Neural progenitor cell (in vitro differentiated cells): Measurements from ENCODE around the gene TMEM184A. TPM values are rescaled to one million over a fixed set of nuclear protein-coding genes. Genes with fewer than 3 reads are reported as not detected.

Experiments
- DNase-seq: peaks from one replicate; pipeline ENCODE4 v3.0.0-alpha.2; 2016; ENCODE audit warnings: low spot score
- H2AFZ ChIP-seq: fragments of 200-600 bp; sonication (generic); replicated peaks from 2 replicates; pipeline ENCODE4 v1.6.1; 2016; ENCODE audit warnings: antibody characterized with exemption
- H3F3A ChIP-seq: fragments of 200-600 bp; sonication (generic); 2 replicates; pipeline ENCODE4 v1.6.1; 2016; ENCODE audit warnings: antibody characterized with exemption, low read depth
- H3K27ac ChIP-seq: fragments of 200-600 bp; sonication (generic); 2 replicates; pipeline ENCODE4 v1.5.1; 2016; ENCODE audit warnings: mild to moderate bottlenecking
- H3K27me3 ChIP-seq: fragments of 200-600 bp; sonication (generic); 2 replicates; pipeline ENCODE4 v1.6.1; 2016; ENCODE audit warnings: mild to moderate bottlenecking, moderate library complexity
- H3K36me3 ChIP-seq: fragments of 200-600 bp; sonication (generic); 2 replicates; pipeline ENCODE4 v1.5.1; 2016
- H3K4me1 ChIP-seq: fragments of 200-600 bp; sonication (generic); 2 replicates; pipeline ENCODE4 v1.6.1; 2016; ENCODE audit warnings: mixed run types
- H3K4me2 ChIP-seq: fragments of 200-600 bp; sonication (generic); 2 replicates; pipeline ENCODE4 v1.6.1; 2016
- H3K4me3 ChIP-seq: fragments of 200-600 bp; sonication (generic); 2 replicates; pipeline ENCODE4 v1.5.1; 2016
- H3K79me2 ChIP-seq: fragments of 200-600 bp; sonication (generic); 2 replicates; pipeline ENCODE4 v1.6.1; 2016; ENCODE audit warnings: low read depth
- H3K9ac ChIP-seq: fragments of 200-600 bp; sonication (generic); 2 replicates; pipeline ENCODE4 v1.6.1; 2016
- H3K9me3 ChIP-seq: fragments of 200-600 bp; sonication (generic); 2 replicates; pipeline ENCODE4 v1.5.1; 2016; ENCODE audit warnings: low read depth
- H4K20me1 ChIP-seq: fragments of 200-600 bp; sonication (generic); 2 replicates; pipeline ENCODE4 v1.6.1; 2016; ENCODE audit warnings: low read depth
- H3K27ac Mint-ChIP-seq: 3 replicates; pipeline ENCODE4 v1.8.0; 2021; ENCODE audit warnings: mixed read lengths
- H3K27me3 Mint-ChIP-seq: 2 replicates; pipeline ENCODE4 v1.8.0; 2022; ENCODE audit warnings: low read depth, mild to moderate bottlenecking, inconsistent platforms, moderate library complexity, mixed read lengths; ENCODE audit not compliant: insufficient read depth
- H3K36me3 Mint-ChIP-seq: 3 replicates; pipeline ENCODE4 v1.8.0; 2021; ENCODE audit warnings: mixed read lengths
- H3K4me1 Mint-ChIP-seq: 3 replicates; pipeline ENCODE4 v1.8.0; 2021; ENCODE audit warnings: mixed read lengths
- H3K4me3 Mint-ChIP-seq: 3 replicates; pipeline ENCODE4 v1.8.0; 2021; ENCODE audit warnings: mild to moderate bottlenecking, moderate library complexity, mixed read lengths
- H3K9me3 Mint-ChIP-seq: 3 replicates; pipeline ENCODE4 v1.8.0; 2020; ENCODE audit warnings: mixed read lengths
- CTCF ChIP-seq: fragments of 200-600 bp; sonication (generic); IDR thresholded peaks from 2 replicates; pipeline ENCODE4 v1.5.1; 2017; ENCODE audit warnings: antibody characterized with exemption, mild to moderate bottlenecking
- EZH2 ChIP-seq: fragments of 200-600 bp; sonication (generic); IDR thresholded peaks from 2 replicates; pipeline ENCODE4 v1.6.1; 2017; ENCODE audit warnings: antibody characterized with exemption, mild to moderate bottlenecking, moderate library complexity
- EZH2phosphoT487 ChIP-seq: fragments of 200-600 bp; sonication (generic); IDR thresholded peaks from 2 replicates; pipeline ENCODE4 v1.6.1; 2017; ENCODE audit warnings: antibody characterized with exemption
- total RNA-seq: library from RNA; depleted of rRNA; stranded (reverse); fragments of >200 nt; gene quantifications from 2 replicates; pipeline ENCODE4 v1.2.3, GENCODE V29; 2015; ENCODE audit warnings: low replicate concordance

The TMEM184A gene
- total RNA-seq, 1 donor from 2014 or later, result 0.17 TPM

GRCh38 chr7:1595027-1595426 lies 39.0 kb upstream of the TMEM184A start:
- no peak overlapping the region for H3K4me3 ChIP-seq
- no peak overlapping the region for H3K27ac ChIP-seq
- H3K4me2 ChIP-seq, result no peak overlapping the region
- no peak overlapping the region for H3K9ac ChIP-seq
- H4K20me1 ChIP-seq, result no peaks in the 10 kb centered on the region
- Mint-ChIP-seq H3K27ac (no peak overlapping the region), H3K27me3 (peaks cover 17% of the 10 kb centered on the region), H3K9me3 (no peaks in the 10 kb centered on the region), H3K4me1 (peaks cover 4% of the 10 kb centered on the region), H3K4me3 (no peak overlapping the region), H3K36me3 (no peaks in the 10 kb centered on the region)
- TF ChIP-seq EZH2, result no peak
- no peak for TF ChIP-seq EZH2phosphoT487
- TF ChIP-seq CTCF, result no peak
- H3K4me1 ChIP-seq, result no peaks in the 10 kb centered on the region
- no peaks in the 10 kb centered on the region for H3K79me2 ChIP-seq
- H3K27me3 ChIP-seq, result no peaks in the 10 kb centered on the region
- H2AFZ ChIP-seq, result no peak overlapping the region
- H3K36me3 ChIP-seq, result no peaks in the 10 kb centered on the region
- no peaks in the 10 kb centered on the region for H3K9me3 ChIP-seq
- no peak for DNase-seq
- H3F3A ChIP-seq, result no peaks in the 10 kb centered on the region

DNA sequence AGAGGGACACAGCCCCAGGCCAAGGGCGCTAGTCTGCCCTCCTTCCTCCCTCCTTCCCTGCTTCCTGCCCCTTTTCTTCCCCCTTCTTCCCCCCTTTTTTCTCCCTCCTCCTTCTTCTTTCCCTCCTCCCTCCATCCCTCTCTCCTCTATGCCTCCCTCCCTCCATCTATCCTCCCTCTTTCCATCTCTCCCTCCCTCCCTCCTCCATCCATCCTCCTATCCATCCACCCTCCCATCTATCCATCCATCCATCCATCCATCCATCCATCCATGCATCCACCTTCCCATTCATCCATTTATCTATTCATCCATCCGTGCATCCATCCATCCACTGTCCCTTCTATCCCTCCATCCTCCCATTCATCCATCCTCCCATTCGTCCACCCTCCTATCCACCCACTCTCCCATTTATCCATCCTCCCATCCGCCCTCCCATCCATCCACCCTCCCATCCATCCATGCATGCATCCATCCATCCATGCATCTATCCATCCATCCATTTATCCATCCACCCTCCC lies 38.0 kb upstream of the TMEM184A start:
- Histone ChIP-seq H3K36me3 (no peaks in the 10 kb centered on the region), H3K27ac (no peak overlapping the region), H3K4me1 (no peaks in the 10 kb centered on the region), H2AFZ (no peak overlapping the region), H3K4me3 (no peak overlapping the region), H3K79me2 (no peaks in the 10 kb centered on the region), H3K9me3 (no peaks in the 10 kb centered on the region), H3K9ac (no peak overlapping the region), H3K4me2 (no peak overlapping the region), H3K27me3 (no peaks in the 10 kb centered on the region), H4K20me1 (no peaks in the 10 kb centered on the region), H3F3A (no peaks in the 10 kb centered on the region)
- TF ChIP-seq CTCF, result no peak
- TF ChIP-seq EZH2, result no peak
- TF ChIP-seq EZH2phosphoT487, result no peak
- no peaks in the 10 kb centered on the region for H3K36me3 Mint-ChIP-seq
- H3K4me1 Mint-ChIP-seq, result peaks cover 4% of the 10 kb centered on the region
- H3K27ac Mint-ChIP-seq, result no peak overlapping the region
- peaks cover 17% of the 10 kb centered on the region for H3K27me3 Mint-ChIP-seq
- peaks cover 2% of the 10 kb centered on the region for H3K9me3 Mint-ChIP-seq
- no peak overlapping the region for H3K4me3 Mint-ChIP-seq
- DNase-seq, result no peak

GRCh38 chr7:1593091-1593866 lies 37.3 kb upstream of the TMEM184A start:
- peaks cover 17% of the 10 kb centered on the region for H3K27me3 Mint-ChIP-seq
- DNase-seq, result no peak

More at GRCh38 chr7:1593091-1593866, 37.3 kb upstream of the TMEM184A start:
- Histone ChIP-seq H3K4me3 (no peak overlapping the region), H3K4me2 (no peak overlapping the region), H3K36me3 (no peaks in the 10 kb centered on the region), H3K27me3 (no peaks in the 10 kb centered on the region), H3K79me2 (no peaks in the 10 kb centered on the region), H3K27ac (no peak overlapping the region), H3F3A (no peaks in the 10 kb centered on the region), H4K20me1 (no peaks in the 10 kb centered on the region), H2AFZ (no peak overlapping the region), H3K4me1 (no peaks in the 10 kb centered on the region), H3K9me3 (no peaks in the 10 kb centered on the region), H3K9ac (no peak overlapping the region)
- no peak overlapping the region for H3K4me3 Mint-ChIP-seq
- no peak overlapping the region for H3K27ac Mint-ChIP-seq
- peaks cover 2% of the 10 kb centered on the region for H3K4me1 Mint-ChIP-seq
- no peaks in the 10 kb centered on the region for H3K36me3 Mint-ChIP-seq
- TF ChIP-seq EZH2 (no peak), CTCF (peak; percentile 27)
- peaks cover 2% of the 10 kb centered on the region for H3K9me3 Mint-ChIP-seq
